GM12892 (cell line): ENCODE measurements around the gene FOXD4. TPM values are rescaled to one million over a fixed set of nuclear protein-coding genes. Genes with fewer than 3 reads are reported as not detected.
"Not testable (repeated sequence)": the region's sequence is repeated elsewhere in the genome, so short reads cannot be mapped to it uniquely, and the experiment has no call there.

Source experiments
- DNase-seq: peaks from one replicate; pipeline ENCODE4 v3.0.0; 2011; ENCODE audit not compliant: insufficient read length
- FAIRE-seq: peaks from 2 replicates; lab custom pipeline; 2011; peaks lifted over from hg19 to GRCh38; lab: Jason Lieb, UNC
- polyA plus RNA-seq: library from polyadenylated mRNA; unstranded; fragments of >200 nt; gene quantifications from one replicate; pipeline ENCODE4 v1.2.1, GENCODE V29; 2012; ENCODE audit warnings: missing spikeins, inconsistent platforms; ENCODE audit not compliant: missing spikeins

The FOXD4 gene
- not detected for polyA plus RNA-seq

GRCh38 chr9:117995-118467, at the start of gene FOXD4:
Gene FOXD4 (minus strand): TSS chr9:118417. CDS start chr9:118119, 298 bp downstream.
- DNase-seq, FAIRE-seq: not testable (repeated sequence)

GRCh38 chr9:159871-160270, 41.7 kb upstream of the FOXD4 start:
- DNase-seq, FAIRE-seq: not testable (repeated sequence)

GRCh38 chr9:151173-151572, 33.0 kb upstream of the FOXD4 start:
- DNase-seq, FAIRE-seq: not testable (repeated sequence)

- not testable (repeated sequence) for FAIRE-seq, DNase-seq
These were observed 21.7 kb upstream of the FOXD4 start for GRCh38 chr9:139880-140279.

GRCh38 chr9:117144-117994, 848 bp downstream of the FOXD4 start:
- not testable (repeated sequence) for FAIRE-seq, DNase-seq

GRCh38 chr9:116239-117077, 1.8 kb downstream of the FOXD4 start:
- not testable (repeated sequence) for FAIRE-seq, DNase-seq

- not testable (repeated sequence) for FAIRE-seq
These were observed 3.1 kb downstream of the FOXD4 start for GRCh38 chr9:115118-115451.

GRCh38 chr9:114267-115117, 3.7 kb downstream of the FOXD4 start:
- not testable (repeated sequence) for DNase-seq, FAIRE-seq

More at GRCh38 chr9:115118-115451, 3.1 kb downstream of the FOXD4 start:
- not testable (repeated sequence) for DNase-seq

GRCh38 chr9:113468-114266, 4.5 kb downstream of the FOXD4 start:
- not testable (repeated sequence) for DNase-seq, FAIRE-seq

GRCh38 chr9:112589-113467, 5.4 kb downstream of the FOXD4 start:
- not testable (repeated sequence) for FAIRE-seq, DNase-seq

- FAIRE-seq, DNase-seq: not testable (repeated sequence)
These were observed 7.5 kb downstream of the FOXD4 start for GRCh38 chr9:110672-111071.

- FAIRE-seq = not testable (repeated sequence)
These were observed 8.7 kb downstream of the FOXD4 start for GRCh38 chr9:109540-109939.

GRCh38 chr9:108742-109495, 9.3 kb downstream of the FOXD4 start:
- FAIRE-seq, DNase-seq: not testable (repeated sequence)

More at GRCh38 chr9:109540-109939, 8.7 kb downstream of the FOXD4 start:
- DNase-seq = not testable (repeated sequence)

GRCh38 chr9:105991-106390, 12.2 kb downstream of the FOXD4 start:
- not testable (repeated sequence) for DNase-seq, FAIRE-seq

- not testable (repeated sequence) for DNase-seq, FAIRE-seq
These were observed 17.8 kb downstream of the FOXD4 start for GRCh38 chr9:100430-100829.

- not testable (repeated sequence) for DNase-seq, FAIRE-seq
These were observed 18.4 kb downstream of the FOXD4 start for GRCh38 chr9:99867-100266.

GRCh38 chr9:98775-99174, 19.4 kb downstream of the FOXD4 start:
- not testable (repeated sequence) for FAIRE-seq, DNase-seq
